ENCODE data around the gene POC1A. TPM values are rescaled to one million over a fixed set of nuclear protein-coding genes. Genes with fewer than 3 reads are reported as not detected.

POC1A gene
- total RNA-seq, 1 experiment from 2014 or later, result 35.0 TPM

GRCh38 chr3:52188556-52188955 lies 34.3 kb upstream of the POC1A start:
- no peaks in the 10 kb centered on the region for H3F3A ChIP-seq (ENCODE audit: insufficient read depth, low read depth)
- no peaks in the 10 kb centered on the region for H3K27me3 ChIP-seq (ENCODE audit: insufficient read depth, low read depth)
- no peak overlapping the region for H3K4me2 ChIP-seq
- ChIA-PET CTCF (interaction anchor here (0.5 to 0.6 kb wide), 2 partner anchors 24 to 64 kb away, joined by 3 to 4 read pairs; no protein-coding TSS in a partner anchor), POLR2A (ENCODE audit: unreplicated experiment) (no interaction called here)
- no peaks in the 10 kb centered on the region for H3K79me2 ChIP-seq (ENCODE audit: low read depth)
- no peak for TF ChIP-seq CTCF (conservative IDR thresholded peaks at IDR 0.05)
- TF ChIP-seq EZH2 (IDR thresholded peaks at IDR 0.05; ENCODE audit: low read depth), result no peak
- H3K4me1 ChIP-seq (replicated peaks; ENCODE audit: insufficient read depth), result peaks cover 3% of the 10 kb centered on the region; the same call in 1 of the 2 replicates
- no peaks in the 10 kb centered on the region for H3K36me3 ChIP-seq (ENCODE audit: low read depth)
- no peak overlapping the region for H3K27ac ChIP-seq
- H3K9me2 ChIP-seq (ENCODE audit: insufficient read depth), result no peaks in the 10 kb centered on the region
- intact Hi-C loops (cut with micrococcal nuclease; ENCODE audit: unreplicated experiment), result no loop called here
- H3K9me3 ChIP-seq (ENCODE audit: insufficient read depth, low read depth), result no peaks in the 10 kb centered on the region
- H2AFZ ChIP-seq, result no peak overlapping the region
- DNase-seq, result no peak
- H4K20me1 ChIP-seq (ENCODE audit: insufficient read depth), result no peaks in the 10 kb centered on the region
- H3K4me3 ChIP-seq, result no peak overlapping the region
- BruUV-seq (replicated peaks), result no TSS peak

GRCh38 chr3:52186729-52187128 lies 32.5 kb upstream of the POC1A start:
- H3K79me2 ChIP-seq (ENCODE audit: low read depth), result no peaks in the 10 kb centered on the region
- no peaks in the 10 kb centered on the region for H3K27me3 ChIP-seq (ENCODE audit: insufficient read depth, low read depth)
- no peak for DNase-seq
- BruUV-seq (replicated peaks), result no TSS peak
- no peaks in the 10 kb centered on the region for H4K20me1 ChIP-seq (ENCODE audit: insufficient read depth)
- H3F3A ChIP-seq (ENCODE audit: insufficient read depth, low read depth), result no peaks in the 10 kb centered on the region; the same call in 1 of the 2 replicates
- intact Hi-C loops (cut with micrococcal nuclease; ENCODE audit: unreplicated experiment), result no loop called here
- peaks cover 3% of the 10 kb centered on the region for H3K4me1 ChIP-seq (replicated peaks; ENCODE audit: insufficient read depth)
- no peak overlapping the region for H3K4me2 ChIP-seq
- H3K4me3 ChIP-seq, result no peak overlapping the region
- H3K27ac ChIP-seq, result no peak overlapping the region
- no peak for TF ChIP-seq EZH2 (IDR thresholded peaks at IDR 0.05; ENCODE audit: low read depth)
- H2AFZ ChIP-seq, result no peak overlapping the region
- POLR2A ChIA-PET (ENCODE audit: unreplicated experiment), result no interaction called here
- H3K9me3 ChIP-seq (ENCODE audit: insufficient read depth, low read depth), result no peaks in the 10 kb centered on the region
- H3K9me2 ChIP-seq (ENCODE audit: insufficient read depth), result no peaks in the 10 kb centered on the region
- CTCF ChIA-PET, result interaction anchor here (0.6 kb wide), 1 partner anchor 13 kb away, joined by 4 read pairs; no protein-coding TSS in a partner anchor
- H3K36me3 ChIP-seq (ENCODE audit: low read depth), result no peaks in the 10 kb centered on the region

- Histone ChIP-seq H3F3A (ENCODE audit: insufficient read depth, low read depth) (no peaks in the 10 kb centered on the region; the same call in none of the 2 replicates), H3K4me1 (replicated peaks; ENCODE audit: insufficient read depth) (peaks cover 3% of the 10 kb centered on the region), H3K9me2 (ENCODE audit: insufficient read depth) (no peaks in the 10 kb centered on the region), H3K4me2 (no peak overlapping the region), H3K79me2 (ENCODE audit: low read depth) (no peaks in the 10 kb centered on the region), H3K36me3 (ENCODE audit: low read depth) (no peaks in the 10 kb centered on the region), H2AFZ (no peak overlapping the region), H3K4me3 (no peak overlapping the region), H4K20me1 (ENCODE audit: insufficient read depth) (no peaks in the 10 kb centered on the region), H3K27ac (no peak overlapping the region), H3K27me3 (ENCODE audit: insufficient read depth, low read depth) (no peaks in the 10 kb centered on the region), H3K9me3 (ENCODE audit: insufficient read depth, low read depth) (no peaks in the 10 kb centered on the region)
- intact Hi-C loops (cut with micrococcal nuclease; ENCODE audit: unreplicated experiment), result no loop called here
- TF ChIP-seq CTCF (conservative IDR thresholded peaks at IDR 0.05) (no peak), EZH2 (IDR thresholded peaks at IDR 0.05; ENCODE audit: low read depth) (no peak)
- DNase-seq, result no peak
- ChIA-PET CTCF (interaction anchor here (0.6 kb wide), 1 partner anchor 12 kb away, joined by 4 read pairs; no protein-coding TSS in a partner anchor), POLR2A (ENCODE audit: unreplicated experiment) (no interaction called here)
- BruUV-seq (replicated peaks), result no TSS peak
Observed at GRCh38 chr3:52185837-52186236, 31.6 kb upstream of the POC1A start.

GRCh38 chr3:52185311-52185710 lies 31.1 kb upstream of the POC1A start:
- Histone ChIP-seq H3K79me2 (ENCODE audit: low read depth) (no peaks in the 10 kb centered on the region), H3K9me2 (ENCODE audit: insufficient read depth) (no peaks in the 10 kb centered on the region), H4K20me1 (ENCODE audit: insufficient read depth) (no peaks in the 10 kb centered on the region), H3K4me3 (no peak overlapping the region), H2AFZ (no peak overlapping the region), H3K4me2 (no peak overlapping the region), H3K27ac (no peak overlapping the region), H3K27me3 (ENCODE audit: insufficient read depth, low read depth) (no peaks in the 10 kb centered on the region), H3F3A (ENCODE audit: insufficient read depth, low read depth) (no peaks in the 10 kb centered on the region; the same call in none of the 2 replicates), H3K9me3 (ENCODE audit: insufficient read depth, low read depth) (no peaks in the 10 kb centered on the region), H3K4me1 (replicated peaks; ENCODE audit: insufficient read depth) (peaks cover 3% of the 10 kb centered on the region), H3K36me3 (ENCODE audit: low read depth) (no peaks in the 10 kb centered on the region)
- intact Hi-C loops (cut with micrococcal nuclease; ENCODE audit: unreplicated experiment), result no loop called here
- no TSS peak for BruUV-seq (replicated peaks)
- POLR2A ChIA-PET (ENCODE audit: unreplicated experiment), result no interaction called here
- CTCF ChIA-PET, result no interaction called here
- TF ChIP-seq EZH2 (IDR thresholded peaks at IDR 0.05; ENCODE audit: low read depth) (no peak), CTCF (conservative IDR thresholded peaks at IDR 0.05) (no peak)
- no peak for DNase-seq

All from PC-9 (cell line).